ENCODE data around the gene HTRA3. TPM values are rescaled to one million over a fixed set of nuclear protein-coding genes. Genes with fewer than 3 reads are reported as not detected.

Gene HTRA3
- total and polyA plus RNA-seq, 2 experiments from 2014 or later = 1.3 to 3.6 TPM

DNA sequence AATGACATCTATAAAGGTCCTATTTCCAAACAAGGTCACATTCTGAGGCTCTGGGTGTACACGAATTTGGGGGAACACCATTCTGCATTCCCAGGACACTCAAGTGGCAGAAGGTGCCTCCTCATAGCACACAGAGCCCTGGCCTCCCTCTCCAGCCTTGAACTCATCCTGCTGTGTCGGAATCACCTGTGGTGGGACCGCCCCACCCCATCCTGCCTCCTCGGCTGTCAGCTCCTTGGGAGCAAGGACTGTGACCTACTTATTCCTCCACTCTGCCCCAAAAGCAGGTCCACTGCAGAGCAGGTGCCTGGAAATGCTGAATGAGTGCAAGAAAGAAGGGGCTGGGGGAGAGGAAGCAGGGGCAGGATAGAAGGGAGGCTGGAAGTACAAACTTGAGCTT lies 33.5 kb downstream of the HTRA3 start:
- no peak overlapping the region for H3K27ac ChIP-seq (ENCODE audit: low read depth)
- no peak overlapping the region for H2AFZ ChIP-seq
- H3K4me1 Mint-ChIP-seq = peaks cover 4% of the 10 kb centered on the region; the same call in 2 of the 3 replicates
- no peaks in the 10 kb centered on the region for H3K9me3 Mint-ChIP-seq
- no peaks in the 10 kb centered on the region for H3K27me3 ChIP-seq (ENCODE audit: insufficient read depth)
- no peaks in the 10 kb centered on the region for H4K20me1 ChIP-seq (replicated peaks; ENCODE audit: insufficient read depth)
- no peak overlapping the region for H3K4me3 ChIP-seq
- no peaks in the 10 kb centered on the region for H3F3A ChIP-seq (replicated peaks; ENCODE audit: low read depth)
- no peak overlapping the region for H3K4me2 ChIP-seq
- TF ChIP-seq EZH2 (IDR thresholded peaks at IDR 0.05; ENCODE audit: low read depth, unreplicated experiment) (no peak), EZH2phosphoT487 (IDR thresholded peaks at IDR 0.05; ENCODE audit: unreplicated experiment) (no peak), NANOG (IDR thresholded peaks at IDR 0.05; ENCODE audit: borderline replicate concordance) (no peak), JUNB (IDR thresholded peaks at IDR 0.05; ENCODE audit: unreplicated experiment) (no peak), STAT1 (IDR thresholded peaks at IDR 0.05; ENCODE audit: unreplicated experiment) (no peak), ZNF462 (CRISPR knock-in tag; IDR thresholded peaks at IDR 0.05) (no peak)
- TF ChIP-seq, protein P1, sequence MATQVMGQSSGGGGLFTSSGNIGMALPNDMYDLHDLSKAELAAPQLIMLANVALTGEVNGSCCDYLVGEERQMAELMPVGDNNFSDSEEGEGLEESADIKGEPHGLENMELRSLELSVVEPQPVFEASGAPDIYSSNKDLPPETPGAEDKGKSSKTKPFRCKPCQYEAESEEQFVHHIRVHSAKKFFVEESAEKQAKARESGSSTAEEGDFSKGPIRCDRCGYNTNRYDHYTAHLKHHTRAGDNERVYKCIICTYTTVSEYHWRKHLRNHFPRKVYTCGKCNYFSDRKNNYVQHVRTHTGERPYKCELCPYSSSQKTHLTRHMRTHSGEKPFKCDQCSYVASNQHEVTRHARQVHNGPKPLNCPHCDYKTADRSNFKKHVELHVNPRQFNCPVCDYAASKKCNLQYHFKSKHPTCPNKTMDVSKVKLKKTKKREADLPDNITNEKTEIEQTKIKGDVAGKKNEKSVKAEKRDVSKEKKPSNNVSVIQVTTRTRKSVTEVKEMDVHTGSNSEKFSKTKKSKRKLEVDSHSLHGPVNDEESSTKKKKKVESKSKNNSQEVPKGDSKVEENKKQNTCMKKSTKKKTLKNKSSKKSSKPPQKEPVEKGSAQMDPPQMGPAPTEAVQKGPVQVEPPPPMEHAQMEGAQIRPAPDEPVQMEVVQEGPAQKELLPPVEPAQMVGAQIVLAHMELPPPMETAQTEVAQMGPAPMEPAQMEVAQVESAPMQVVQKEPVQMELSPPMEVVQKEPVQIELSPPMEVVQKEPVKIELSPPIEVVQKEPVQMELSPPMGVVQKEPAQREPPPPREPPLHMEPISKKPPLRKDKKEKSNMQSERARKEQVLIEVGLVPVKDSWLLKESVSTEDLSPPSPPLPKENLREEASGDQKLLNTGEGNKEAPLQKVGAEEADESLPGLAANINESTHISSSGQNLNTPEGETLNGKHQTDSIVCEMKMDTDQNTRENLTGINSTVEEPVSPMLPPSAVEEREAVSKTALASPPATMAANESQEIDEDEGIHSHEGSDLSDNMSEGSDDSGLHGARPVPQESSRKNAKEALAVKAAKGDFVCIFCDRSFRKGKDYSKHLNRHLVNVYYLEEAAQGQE (IDR thresholded peaks at IDR 0.05; ENCODE audit: unreplicated experiment) = no peak
- TF ChIP-seq, protein P2, sequence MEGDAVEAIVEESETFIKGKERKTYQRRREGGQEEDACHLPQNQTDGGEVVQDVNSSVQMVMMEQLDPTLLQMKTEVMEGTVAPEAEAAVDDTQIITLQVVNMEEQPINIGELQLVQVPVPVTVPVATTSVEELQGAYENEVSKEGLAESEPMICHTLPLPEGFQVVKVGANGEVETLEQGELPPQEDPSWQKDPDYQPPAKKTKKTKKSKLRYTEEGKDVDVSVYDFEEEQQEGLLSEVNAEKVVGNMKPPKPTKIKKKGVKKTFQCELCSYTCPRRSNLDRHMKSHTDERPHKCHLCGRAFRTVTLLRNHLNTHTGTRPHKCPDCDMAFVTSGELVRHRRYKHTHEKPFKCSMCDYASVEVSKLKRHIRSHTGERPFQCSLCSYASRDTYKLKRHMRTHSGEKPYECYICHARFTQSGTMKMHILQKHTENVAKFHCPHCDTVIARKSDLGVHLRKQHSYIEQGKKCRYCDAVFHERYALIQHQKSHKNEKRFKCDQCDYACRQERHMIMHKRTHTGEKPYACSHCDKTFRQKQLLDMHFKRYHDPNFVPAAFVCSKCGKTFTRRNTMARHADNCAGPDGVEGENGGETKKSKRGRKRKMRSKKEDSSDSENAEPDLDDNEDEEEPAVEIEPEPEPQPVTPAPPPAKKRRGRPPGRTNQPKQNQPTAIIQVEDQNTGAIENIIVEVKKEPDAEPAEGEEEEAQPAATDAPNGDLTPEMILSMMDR (conservative IDR thresholded peaks at IDR 0.05; ENCODE audit: low read depth in 2 of 2) = no peak
- TF ChIP-seq, protein P3, sequence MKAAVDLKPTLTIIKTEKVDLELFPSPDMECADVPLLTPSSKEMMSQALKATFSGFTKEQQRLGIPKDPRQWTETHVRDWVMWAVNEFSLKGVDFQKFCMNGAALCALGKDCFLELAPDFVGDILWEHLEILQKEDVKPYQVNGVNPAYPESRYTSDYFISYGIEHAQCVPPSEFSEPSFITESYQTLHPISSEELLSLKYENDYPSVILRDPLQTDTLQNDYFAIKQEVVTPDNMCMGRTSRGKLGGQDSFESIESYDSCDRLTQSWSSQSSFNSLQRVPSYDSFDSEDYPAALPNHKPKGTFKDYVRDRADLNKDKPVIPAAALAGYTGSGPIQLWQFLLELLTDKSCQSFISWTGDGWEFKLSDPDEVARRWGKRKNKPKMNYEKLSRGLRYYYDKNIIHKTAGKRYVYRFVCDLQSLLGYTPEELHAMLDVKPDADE (IDR thresholded peaks at IDR 0.05) = no peak
- H3K27ac Mint-ChIP-seq = no peak overlapping the region
- H3K9me2 ChIP-seq (ENCODE audit: insufficient read depth) = no peaks in the 10 kb centered on the region
- no peaks in the 10 kb centered on the region for H3K79me2 ChIP-seq (replicated peaks; ENCODE audit: insufficient read depth)
- no peaks in the 10 kb centered on the region for H3K36me3 ChIP-seq (ENCODE audit: insufficient read depth)
- DNase-seq (ENCODE audit: low spot score) = no peak
- no peak overlapping the region for H3K4me3 Mint-ChIP-seq
- H3K4me1 ChIP-seq (ENCODE audit: insufficient read depth) = no peaks in the 10 kb centered on the region
- H3K36me3 Mint-ChIP-seq (ENCODE audit: low read depth) = no peaks in the 10 kb centered on the region; the same call in 2 of the 3 replicates
- no peak for ATAC-seq
- H3K27me3 Mint-ChIP-seq (ENCODE audit: insufficient read depth, low read depth, poor library complexity) = peaks cover 16% of the 10 kb centered on the region
